Measurements from ENCODE around the gene PIH1D1.

GRCh38 chr19:49425922-49426592, 25.6 kb downstream of the PIH1D1 start:
- no peak for TF ChIP-seq GATA3 (IDR thresholded peaks at IDR 0.05; ENCODE audit: low read depth, low read length)
- TF ChIP-seq GATA2 (IDR thresholded peaks at IDR 0.05; ENCODE audit: low read depth, low read length): no peak

All from SH-SY5Y (cell line).